GM18873 (cell line): Measurements from ENCODE around the gene ANKS6.
"Not testable (repeated sequence)": the region's sequence is repeated elsewhere in the genome, so short reads cannot be mapped to it uniquely, and the experiment has no call there.

Experiments
- ATAC-seq: cut with Tn5 transposase; IDR thresholded peaks from one replicate; pipeline ENCODE4 v1.9.1; 2021; ENCODE audit warnings: mild to moderate bottlenecking, moderate library complexity, moderate number of reproducible peaks; ENCODE audit not compliant: unreplicated experiment, low FRiP score

Gene ANKS6

GRCh38 chr9:98708103-98708932 lies 88.0 kb downstream of the ANKS6 start:
- ATAC-seq: no peak

- no peak for ATAC-seq
These were observed 88.9 kb downstream of the ANKS6 start for GRCh38 chr9:98707166-98708102.

GRCh38 chr9:98706651-98707165 lies 89.6 kb downstream of the ANKS6 start:
- no peak for ATAC-seq

- ATAC-seq: no peak
These were observed 93.4 kb downstream of the ANKS6 start for GRCh38 chr9:98702835-98703380.

GRCh38 chr9:98702340-98702739 lies 94.0 kb downstream of the ANKS6 start:
- no peak for ATAC-seq

GRCh38 chr9:98701576-98701975 lies 94.8 kb downstream of the ANKS6 start:
- ATAC-seq: no peak

- no peak for ATAC-seq
These were observed 95.6 kb downstream of the ANKS6 start for GRCh38 chr9:98700801-98701200.

- ATAC-seq: no peak
These were observed 97.5 kb downstream of the ANKS6 start for GRCh38 chr9:98698856-98699255.

- ATAC-seq: no peak
These were observed 101.4 kb downstream of the ANKS6 start for GRCh38 chr9:98694943-98695342.

GRCh38 chr9:98692392-98692791 lies 104.0 kb downstream of the ANKS6 start:
- no peak for ATAC-seq

- no peak for ATAC-seq
These were observed 104.5 kb downstream of the ANKS6 start for GRCh38 chr9:98691890-98692289.

GRCh38 chr9:98690686-98691085 lies 105.7 kb downstream of the ANKS6 start:
- ATAC-seq: no peak

GRCh38 chr9:98688710-98689495 lies 107.5 kb downstream of the ANKS6 start:
- no peak for ATAC-seq

GRCh38 chr9:98687911-98688310 lies 108.4 kb downstream of the ANKS6 start:
- no peak for ATAC-seq

GRCh38 chr9:98686961-98687855 lies 109.1 kb downstream of the ANKS6 start:
- ATAC-seq: no peak

- not testable (repeated sequence) for ATAC-seq
These were observed 111.5 kb downstream of the ANKS6 start for GRCh38 chr9:98684816-98685215.
